Measurements from ENCODE around the gene ACKR3.

DNA sequence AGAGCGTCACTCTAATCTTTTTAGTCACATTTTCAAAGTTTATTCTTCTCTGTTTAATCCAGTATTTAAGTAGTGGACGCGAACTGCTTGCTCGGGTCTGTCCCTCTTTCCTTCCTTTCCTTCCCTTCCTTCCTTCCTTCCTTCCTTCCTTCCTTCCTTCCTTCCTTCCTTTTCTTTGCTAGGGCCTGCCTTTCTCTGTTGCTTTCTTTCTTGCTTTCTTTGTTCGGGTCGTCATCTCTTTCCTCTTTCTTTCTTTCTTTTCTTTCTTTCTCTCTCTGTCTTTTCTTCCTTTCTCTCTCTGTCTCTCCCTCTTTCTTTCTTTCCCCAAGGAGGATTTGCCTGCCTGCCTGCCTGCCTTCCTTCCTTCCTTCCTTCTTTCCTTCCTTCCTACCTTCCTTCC, 3.0 kb upstream of the ACKR3 start:
- TF ChIP-seq POLR2A (IDR thresholded peaks at IDR 0.05), result no peak
- TF ChIP-seq, protein P1, sequence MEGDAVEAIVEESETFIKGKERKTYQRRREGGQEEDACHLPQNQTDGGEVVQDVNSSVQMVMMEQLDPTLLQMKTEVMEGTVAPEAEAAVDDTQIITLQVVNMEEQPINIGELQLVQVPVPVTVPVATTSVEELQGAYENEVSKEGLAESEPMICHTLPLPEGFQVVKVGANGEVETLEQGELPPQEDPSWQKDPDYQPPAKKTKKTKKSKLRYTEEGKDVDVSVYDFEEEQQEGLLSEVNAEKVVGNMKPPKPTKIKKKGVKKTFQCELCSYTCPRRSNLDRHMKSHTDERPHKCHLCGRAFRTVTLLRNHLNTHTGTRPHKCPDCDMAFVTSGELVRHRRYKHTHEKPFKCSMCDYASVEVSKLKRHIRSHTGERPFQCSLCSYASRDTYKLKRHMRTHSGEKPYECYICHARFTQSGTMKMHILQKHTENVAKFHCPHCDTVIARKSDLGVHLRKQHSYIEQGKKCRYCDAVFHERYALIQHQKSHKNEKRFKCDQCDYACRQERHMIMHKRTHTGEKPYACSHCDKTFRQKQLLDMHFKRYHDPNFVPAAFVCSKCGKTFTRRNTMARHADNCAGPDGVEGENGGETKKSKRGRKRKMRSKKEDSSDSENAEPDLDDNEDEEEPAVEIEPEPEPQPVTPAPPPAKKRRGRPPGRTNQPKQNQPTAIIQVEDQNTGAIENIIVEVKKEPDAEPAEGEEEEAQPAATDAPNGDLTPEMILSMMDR (IDR thresholded peaks at IDR 0.05), result no peak
- TF ChIP-seq POLR2AphosphoS5 (IDR thresholded peaks at IDR 0.05), result no peak
